GM23248 (cell line): ENCODE data around the gene OR5A1.

Experiments
- EZH2 ChIP-seq: fragments of 200-600 bp; sonication (generic); IDR thresholded peaks from 2 replicates; pipeline ENCODE4 v1.6.1; 2018; ENCODE audit warnings: antibody characterized with exemption, mild to moderate bottlenecking; ENCODE audit not compliant: insufficient read depth, poor library complexity, severe bottlenecking
- EZH2phosphoT487 ChIP-seq: fragments of 200-600 bp; sonication (generic); IDR thresholded peaks from 2 replicates; pipeline ENCODE4 v1.6.1; 2018; ENCODE audit warnings: antibody characterized with exemption, moderate library complexity, mild to moderate bottlenecking, low read depth; ENCODE audit not compliant: insufficient read depth

DNA sequence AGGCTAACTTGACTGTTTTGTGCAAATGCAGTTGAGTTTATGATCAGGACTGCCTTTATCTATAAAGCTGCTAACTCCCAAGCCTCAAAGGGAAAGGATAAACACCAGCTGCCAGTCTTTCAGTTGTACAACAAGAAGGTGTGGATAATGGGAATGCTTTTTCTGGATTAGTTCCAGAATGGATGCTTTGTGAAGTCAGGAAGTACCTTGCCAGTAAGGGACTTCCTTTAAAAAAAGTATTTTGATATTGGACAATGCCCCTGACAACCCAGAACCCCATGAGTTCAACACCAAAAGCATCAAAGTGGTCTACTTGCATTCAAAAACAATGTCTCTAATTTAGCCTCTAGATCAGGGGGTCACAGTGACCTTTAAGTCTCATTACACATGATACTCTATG is 42.1 kb upstream of the OR5A1 start:
- TF ChIP-seq EZH2 (no peak), EZH2phosphoT487 (no peak)
